IMR-90 (cell line): Measurements from ENCODE around the gene ASTL. TPM values are rescaled to one million over a fixed set of nuclear protein-coding genes. Genes with fewer than 3 reads are reported as not detected.
A peak's percentile ranks its signal among the peaks of the same experiment; 100 is the strongest.

Experiments used
- ATAC-seq: fragments of 200-7000 bp; cut with Tn5 transposase; 2 replicates; pipeline ENCODE4 v1.9.1; 2020; ENCODE audit warnings: low read depth, mild to moderate bottlenecking, moderate library complexity
- BruUV-seq: library from RNA; stranded (reverse); fragments of 400-500 nt; replicated peaks from 2 replicates; lab custom pipeline; 2021; lab: Mats Ljungman, UMichigan
- CTCF ChIA-PET: fragments of 300-600 bp; formaldehyde crosslinking; extraction: SDS; loops from one replicate; lab custom pipeline; 2021; ENCODE audit warnings: antibody characterized with exemption; lab: Yijun Ruan, JAX
- POLR2A ChIA-PET: fragments of 300-600 bp; sonication (Branson Sonifier 250); formaldehyde crosslinking; loops from one replicate; lab custom pipeline; 2022; ENCODE audit warnings: antibody characterized with exemption; ENCODE audit not compliant: unreplicated experiment; lab: Charles Lee
- DNase-seq: peaks from one replicate; pipeline ENCODE4 v3.0.0; 2013
- H2AFZ ChIP-seq: replicated peaks from 2 replicates; pipeline ENCODE3; 2013; ENCODE audit warnings: low read length, mild to moderate bottlenecking; ENCODE audit not compliant: poor library complexity
- H2AK5ac ChIP-seq: 2 replicates; pipeline ENCODE4 v1.6.1; 2013; ENCODE audit warnings: low read depth, low read length, inconsistent platforms
- H2AK9ac ChIP-seq: replicated peaks from 2 replicates; pipeline ENCODE3; 2013; ENCODE audit warnings: mild to moderate bottlenecking, low read depth, low read length, moderate library complexity; ENCODE audit not compliant: poor library complexity
- H2BK120ac ChIP-seq: 2 replicates; pipeline ENCODE4 v1.6.1; 2013; ENCODE audit warnings: low read depth, low read length, inconsistent platforms
- H2BK15ac ChIP-seq: 3 replicates; pipeline ENCODE4 v1.6.1; 2013; ENCODE audit warnings: low read depth, low read length, inconsistent platforms
- H2BK20ac ChIP-seq: 2 replicates; pipeline ENCODE4 v1.6.1; 2013; ENCODE audit warnings: low read depth, mild to moderate bottlenecking, inconsistent platforms, low read length, moderate library complexity
- H2BK5ac ChIP-seq: 2 replicates; pipeline ENCODE4 v1.6.1; 2013; ENCODE audit warnings: mild to moderate bottlenecking, low read depth, low read length, inconsistent platforms; ENCODE audit not compliant: poor library complexity, severe bottlenecking
- H3K14ac ChIP-seq: replicated peaks from 2 replicates; pipeline ENCODE4 v1.6.1; 2013; ENCODE audit warnings: low read depth, low read length, inconsistent platforms
- H3K18ac ChIP-seq: 2 replicates; pipeline ENCODE4 v1.6.1; 2013; ENCODE audit warnings: low read depth, low read length, control low read depth
- H3K23ac ChIP-seq: 2 replicates; pipeline ENCODE4 v1.6.1; 2013; ENCODE audit warnings: low read depth, low read length, inconsistent platforms
- H3K27ac ChIP-seq: 2 replicates; pipeline ENCODE4 v1.5.1; 2013; ENCODE audit warnings: mild to moderate bottlenecking, control low read depth, low read length; ENCODE audit not compliant: insufficient read depth
- H3K27me3 ChIP-seq: 2 replicates; pipeline ENCODE4 v1.6.1; 2013; ENCODE audit warnings: low read length; ENCODE audit not compliant: control insufficient read depth, insufficient read depth
- H3K36me3 ChIP-seq: 2 replicates; pipeline ENCODE4 v1.6.1; 2013; ENCODE audit warnings: low read length, mixed read lengths; ENCODE audit not compliant: control insufficient read depth, insufficient read depth
- H3K4ac ChIP-seq: 2 replicates; pipeline ENCODE4 v1.6.1; 2013; ENCODE audit warnings: low read depth, low read length, inconsistent platforms
- H3K4me1 ChIP-seq: 2 replicates; pipeline ENCODE4 v1.6.1; 2013; ENCODE audit warnings: low read length, mixed read lengths; ENCODE audit not compliant: control insufficient read depth, insufficient read depth
- H3K4me2 ChIP-seq: 2 replicates; pipeline ENCODE4 v1.6.1; 2013; ENCODE audit warnings: low read depth, mild to moderate bottlenecking, control low read depth, low read length, moderate library complexity
- H3K4me3 ChIP-seq: 2 replicates; pipeline ENCODE4 v1.5.1; 2013; ENCODE audit warnings: low read depth, mild to moderate bottlenecking, control low read depth, low read length, moderate library complexity; ENCODE audit not compliant: insufficient read depth
- H3K56ac ChIP-seq: 2 replicates; pipeline ENCODE4 v1.6.1; 2013; ENCODE audit warnings: low read length, inconsistent platforms; ENCODE audit not compliant: insufficient read depth; ENCODE audit errors: extremely low read depth
- H3K79me1 ChIP-seq, 2 experiments: 2 replicates each; pipeline ENCODE4 v1.6.1; 2013; ENCODE audit warnings: low read length in 2 of 2, inconsistent platforms in 1 of 2, low read depth in 1 of 2
- H3K9ac ChIP-seq: 2 replicates; pipeline ENCODE4 v1.6.1; 2013; ENCODE audit warnings: low read depth, low read length, control low read depth
- H3K9me1 ChIP-seq: 2 replicates; pipeline ENCODE4 v1.6.1; 2013; ENCODE audit warnings: low read length, inconsistent platforms; ENCODE audit not compliant: insufficient read depth
- H3K9me3 ChIP-seq: 2 replicates; pipeline ENCODE4 v1.6.1; 2013; ENCODE audit warnings: low read length; ENCODE audit not compliant: control insufficient read depth, insufficient read depth
- H4K20me1 ChIP-seq: 2 replicates; pipeline ENCODE4 v1.6.1; 2013; ENCODE audit warnings: low read length, inconsistent platforms; ENCODE audit not compliant: insufficient read depth
- H4K5ac ChIP-seq: 2 replicates; pipeline ENCODE4 v1.6.1; 2013; ENCODE audit warnings: mild to moderate bottlenecking, low read depth, low read length, control low read depth
- H4K8ac ChIP-seq, 2 experiments: 2 replicates each; pipeline ENCODE4 v1.6.1; 2013; ENCODE audit warnings: low read depth in 2 of 2, low read length in 2 of 2, control low read depth in 1 of 2, inconsistent platforms in 1 of 2
- H4K91ac ChIP-seq: 2 replicates; pipeline ENCODE4 v1.6.1; 2013; ENCODE audit warnings: low read depth, low read length, inconsistent platforms; ENCODE audit not compliant: insufficient read depth
- BHLHE40 ChIP-seq: fragments of 150-350 bp; IDR thresholded peaks from 2 replicates; pipeline ENCODE4 v1.6.1; 2016; ENCODE audit warnings: mild to moderate bottlenecking, low read depth, low read length
- CEBPB ChIP-seq: IDR thresholded peaks from 2 replicates; pipeline ENCODE4 v1.6.1; 2012; ENCODE audit warnings: low read depth, low read length, improper control_type of control experiment
- CHD1 ChIP-seq: IDR thresholded peaks from 2 replicates; pipeline ENCODE4 v1.6.1; 2012; ENCODE audit warnings: low read depth, low read length, improper control_type of control experiment
- FOS ChIP-seq: fragments of 150-350 bp; IDR thresholded peaks from 2 replicates; pipeline ENCODE4 v1.6.1; 2016; ENCODE audit warnings: low read depth, low read length
- MAFK ChIP-seq: IDR thresholded peaks from 2 replicates; pipeline ENCODE4 v1.6.1; 2012; ENCODE audit warnings: low read depth, low read length, improper control_type of control experiment
- MAZ ChIP-seq: IDR thresholded peaks from 2 replicates; pipeline ENCODE4 v1.6.1; 2012; ENCODE audit warnings: low read depth, mild to moderate bottlenecking, low read length, improper control_type of control experiment, moderate library complexity, borderline replicate concordance
- MXI1 ChIP-seq: IDR thresholded peaks from 2 replicates; pipeline ENCODE4 v1.6.1; 2012; ENCODE audit warnings: low read depth, mild to moderate bottlenecking, low read length, moderate library complexity, borderline replicate concordance
- NFE2L2 ChIP-seq: fragments of 150-350 bp; IDR thresholded peaks from 2 replicates; pipeline ENCODE4 v1.6.1; 2016; ENCODE audit warnings: low read depth, mild to moderate bottlenecking, low read length
- POLR2A ChIP-seq: IDR thresholded peaks from 2 replicates; pipeline ENCODE4 v1.6.1; 2012; ENCODE audit warnings: mild to moderate bottlenecking, low read depth, low read length
- RAD21 ChIP-seq: IDR thresholded peaks from 2 replicates; pipeline ENCODE4 v1.6.1; 2012; ENCODE audit warnings: low read length, improper control_type of control experiment
- RCOR1 ChIP-seq: IDR thresholded peaks from 2 replicates; pipeline ENCODE4 v1.6.1; 2012; ENCODE audit warnings: mild to moderate bottlenecking, low read length, improper control_type of control experiment; ENCODE audit not compliant: insufficient replicate concordance
- SMC3 ChIP-seq: fragments of 150-350 bp; IDR thresholded peaks from 2 replicates; pipeline ENCODE4 v1.6.1; 2016; ENCODE audit warnings: low read depth, mild to moderate bottlenecking, antibody characterized with exemption, low read length, moderate library complexity
- WGBS, 2 experiments: methylation state at CpG; one replicate each; pipeline versions ENCODE4 v1.1.5 to v1.1.7; 2013; ENCODE audit warnings: missing lambda C conversion rate in 2 of 2; ENCODE audit not compliant: insufficient read length in 1 of 2; ENCODE audit errors: extremely low coverage in 2 of 2; 5-methylcytosine and 5-hydroxymethylcytosine counted together
- dilution Hi-C: fragments of 300-500 bp; cut with HindIII; formaldehyde crosslinking; loops from one replicate; pipeline ENCODE4 v1.14.3; 2018; ENCODE audit warnings: low sequenced_read_pairs; ENCODE audit not compliant: unreplicated experiment
- in situ Hi-C: fragments of 300-500 bp; cut with MboI; formaldehyde crosslinking; loops from 3 replicates; pipeline ENCODE4 v1.14.3; 2019; ENCODE audit warnings: low sequenced_read_pairs, inconsistent platforms, mixed read lengths
- intact Hi-C: fragments of 100-400 bp; cut with micrococcal nuclease; formaldehyde crosslinking; loops from 2 replicates; pipeline ENCODE4 v1.10.0; 2022
- polyA plus RNA-seq, 3 experiments: library from polyadenylated mRNA; depleted of rRNA; stranded (reverse); fragments of >200 nt; gene quantifications; 2 replicates each; pipeline ENCODE4 v1.2.3, GENCODE V29; 2012; ENCODE audit warnings: low replicate concordance in 1 of 3
- total RNA-seq: library from RNA; depleted of rRNA; stranded (reverse); fragments of >200 nt; gene quantifications from 2 replicates; pipeline ENCODE4 v1.2.3, GENCODE V29; 2012
- TF ChIP-seq, protein P1 (sequence below): fragments of 150-350 bp; IDR thresholded peaks from 2 replicates; pipeline ENCODE4 v1.6.1; 2016; ENCODE audit warnings: low read depth, mild to moderate bottlenecking, low read length, moderate library complexity, borderline replicate concordance
- TF ChIP-seq, protein P2 (sequence below): fragments of 150-350 bp; IDR thresholded peaks from 2 replicates; pipeline ENCODE4 v1.6.1; 2017; ENCODE audit warnings: mild to moderate bottlenecking, antibody characterized with exemption, low read length, low read depth

Gene ASTL
- total and polyA plus RNA-seq, 2 of the 4 experiments (the other 2 are of a cell fraction), result not detected

DNA sequence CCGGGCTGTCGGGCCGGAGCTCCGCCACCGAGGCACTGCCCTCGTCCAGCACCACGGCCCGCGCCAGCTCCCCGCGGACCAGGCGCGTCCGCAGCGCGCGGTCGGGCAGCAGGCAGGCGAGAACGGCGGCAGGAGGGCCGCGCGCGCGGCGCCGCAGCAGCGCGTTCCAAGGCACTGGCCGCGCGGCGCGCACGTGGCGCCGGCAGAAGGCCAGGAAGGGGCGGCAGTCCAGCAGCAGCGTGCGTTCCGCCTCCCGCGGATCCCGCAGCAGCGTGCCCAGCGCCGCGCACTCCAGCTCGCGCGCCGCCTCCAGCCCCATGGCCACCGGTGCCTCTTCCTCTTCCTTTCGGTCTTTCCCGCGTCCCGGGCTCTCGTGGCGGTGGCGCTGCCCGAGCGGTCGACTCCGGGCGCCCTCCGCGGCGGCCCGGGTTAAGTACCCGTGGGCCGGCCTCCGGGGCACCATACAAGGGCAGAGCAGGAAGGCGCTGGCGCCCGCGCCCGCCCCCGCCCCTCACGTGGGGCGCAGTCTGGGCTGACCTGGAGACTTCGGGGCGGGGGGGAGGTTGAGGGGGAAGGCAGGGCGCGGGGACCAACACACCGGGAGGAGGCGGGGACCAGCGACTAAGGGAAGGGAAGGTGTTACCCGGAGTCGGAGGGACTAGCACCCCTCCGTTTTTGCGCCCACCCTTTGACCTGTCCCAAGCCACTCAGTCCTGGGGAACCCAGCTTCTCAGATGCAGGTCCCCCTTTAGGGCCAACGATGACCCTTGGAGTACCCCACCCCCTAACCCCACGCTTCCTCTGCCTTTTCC lies 6.9 kb upstream of the ASTL start, which contains the start of gene DUSP2:
TSS of gene DUSP2 (minus strand) at position 405 of the 812 bp plus-strand sequence. CDS start at position 319, 86 bp downstream.
- Histone ChIP-seq H2BK20ac (no peak within 1 kb of the TSS), H3K4me2 (peak within 1 kb of the TSS; percentile 82), H3K4me1 (peaks cover 5% of the 10 kb centered on the region; the same call in 1 of the 2 replicates), H3K4me3 (peak within 1 kb of the TSS; percentile 65), H3K36me3 (no peaks in the 10 kb centered on the region), H4K91ac (no peak within 1 kb of the TSS; the same call in 1 of the 2 replicates), H3K56ac (no peak within 1 kb of the TSS), H4K8ac (peak within 1 kb of the TSS in 1 of 2 experiments; percentile 1; a peak in 1 of 4 replicates), H2BK120ac (no peak within 1 kb of the TSS), H3K9me3 (no peaks in the 10 kb centered on the region), H3K23ac (no peak within 1 kb of the TSS), H3K18ac (no peak within 1 kb of the TSS), H3K27ac (no peak within 1 kb of the TSS; the same call in 1 of the 2 replicates), H3K27me3 (no peaks in the 10 kb centered on the region), H2AFZ (peak within 1 kb of the TSS; percentile 93), H3K9ac (0 out of 2 replicates have a peak within 1 kb of the TSS, but pooled peaks have one; percentile 17), H4K20me1 (no peaks in the 10 kb centered on the region; the same call in 1 of the 2 replicates), H2BK5ac (no peak within 1 kb of the TSS), H3K14ac (no peak within 1 kb of the TSS; the same call in 1 of the 2 replicates), H3K9me1 (no peaks in the 10 kb centered on the region), H3K79me1 (peaks cover 0 to 4% of the 10 kb centered on the region in 2 experiments; a peak in 1 of 4 replicates), H2BK15ac (no peak within 1 kb of the TSS), H2AK5ac (0 out of 2 replicates have a peak within 1 kb of the TSS, but pooled peaks have one; percentile 52), H2AK9ac (peak within 1 kb of the TSS; percentile 84), H3K4ac (peak within 1 kb of the TSS; percentile 21), H4K5ac (no peak within 1 kb of the TSS)
- TF ChIP-seq RAD21, result no peak
- peak; percentile 96 for TF ChIP-seq MXI1
- no peak for TF ChIP-seq MAFK
- TF ChIP-seq CEBPB, result no peak
- TF ChIP-seq, protein P1, sequence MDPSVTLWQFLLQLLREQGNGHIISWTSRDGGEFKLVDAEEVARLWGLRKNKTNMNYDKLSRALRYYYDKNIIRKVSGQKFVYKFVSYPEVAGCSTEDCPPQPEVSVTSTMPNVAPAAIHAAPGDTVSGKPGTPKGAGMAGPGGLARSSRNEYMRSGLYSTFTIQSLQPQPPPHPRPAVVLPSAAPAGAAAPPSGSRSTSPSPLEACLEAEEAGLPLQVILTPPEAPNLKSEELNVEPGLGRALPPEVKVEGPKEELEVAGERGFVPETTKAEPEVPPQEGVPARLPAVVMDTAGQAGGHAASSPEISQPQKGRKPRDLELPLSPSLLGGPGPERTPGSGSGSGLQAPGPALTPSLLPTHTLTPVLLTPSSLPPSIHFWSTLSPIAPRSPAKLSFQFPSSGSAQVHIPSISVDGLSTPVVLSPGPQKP, result no peak
- TF ChIP-seq, protein P2, sequence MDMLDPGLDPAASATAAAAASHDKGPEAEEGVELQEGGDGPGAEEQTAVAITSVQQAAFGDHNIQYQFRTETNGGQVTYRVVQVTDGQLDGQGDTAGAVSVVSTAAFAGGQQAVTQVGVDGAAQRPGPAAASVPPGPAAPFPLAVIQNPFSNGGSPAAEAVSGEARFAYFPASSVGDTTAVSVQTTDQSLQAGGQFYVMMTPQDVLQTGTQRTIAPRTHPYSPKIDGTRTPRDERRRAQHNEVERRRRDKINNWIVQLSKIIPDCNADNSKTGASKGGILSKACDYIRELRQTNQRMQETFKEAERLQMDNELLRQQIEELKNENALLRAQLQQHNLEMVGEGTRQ, result peak; percentile 83
- TF ChIP-seq MAZ, result 0 out of 2 replicates have a peak, but pooled peaks have one; percentile 22
- no peak for TF ChIP-seq CHD1
- TF ChIP-seq SMC3, result no peak
- TF ChIP-seq FOS, result no peak
- no peak for TF ChIP-seq RCOR1
- peak; percentile 76 for TF ChIP-seq BHLHE40
- TF ChIP-seq NFE2L2, result no peak
- peak; percentile 95 for TF ChIP-seq POLR2A
- in situ Hi-C loops (no loop called here), dilution Hi-C loops (no loop called here), intact Hi-C loops (loop anchor here (5.0 kb wide), 1 partner anchor 62 kb away; the partner anchor contains the start of gene STARD7)
- ATAC-seq (peak; percentile 85), DNase-seq (peak; percentile 59)
- BruUV-seq, result no TSS peak
- CTCF ChIA-PET, result interaction anchor here (1.3 kb wide), 1 partner anchor 29 kb away, joined by 4 read pairs; no protein-coding TSS in a partner anchor
- WGBS, 2 experiments, result 2% methylated on average over 36 of the region's 94 CpGs; no CpG with 5 or more reads in 1 of the 2 experiments
- POLR2A ChIA-PET, result no interaction called here
